ENCODE measurements around the gene FAAP100.
"Not testable (repeated sequence)": the region's sequence is repeated elsewhere in the genome, so short reads cannot be mapped to it uniquely, and the experiment has no call there.

FAAP100 gene

GRCh38 chr17:81537343-81537855 is 14.8 kb downstream of the FAAP100 start:
- DNase-seq: no peak

- DNase-seq: no peak
These were observed 15.6 kb downstream of the FAAP100 start for GRCh38 chr17:81536299-81537290.

GRCh38 chr17:81535480-81536298 is 16.5 kb downstream of the FAAP100 start:
- no peak for DNase-seq

- DNase-seq: no peak
These were observed 17.2 kb downstream of the FAAP100 start for GRCh38 chr17:81535007-81535328.

GRCh38 chr17:81534157-81535006 is 17.8 kb downstream of the FAAP100 start:
- no peak for DNase-seq

- DNase-seq: no peak
These were observed 18.6 kb downstream of the FAAP100 start for GRCh38 chr17:81533339-81534141.

GRCh38 chr17:81532490-81533287 is 19.5 kb downstream of the FAAP100 start:
- no peak for DNase-seq

GRCh38 chr17:81531998-81532404 is 20.2 kb downstream of the FAAP100 start:
- DNase-seq: not testable (repeated sequence)

- DNase-seq: not testable (repeated sequence)
These were observed 21.1 kb downstream of the FAAP100 start for GRCh38 chr17:81531013-81531412.

GRCh38 chr17:81529437-81529803 is 22.7 kb downstream of the FAAP100 start:
- no peak for DNase-seq

- no peak for DNase-seq
These were observed 23.3 kb downstream of the FAAP100 start for GRCh38 chr17:81528651-81529436.

GRCh38 chr17:81528384-81528650 is 23.8 kb downstream of the FAAP100 start:
- no peak for DNase-seq

GRCh38 chr17:81527591-81528383 is 24.4 kb downstream of the FAAP100 start, which contains the start of gene FSCN2:
Gene FSCN2, plus strand, starts transcription at chr17:81528377. Its CDS starts 155 bp downstream, at chr17:81528532.
- no peak for DNase-seq

- DNase-seq: no peak
These were observed 25.2 kb downstream of the FAAP100 start for GRCh38 chr17:81526662-81527571.

- DNase-seq: no peak
These were observed 27.3 kb downstream of the FAAP100 start for GRCh38 chr17:81524865-81525159.

- no peak for DNase-seq
These were observed 27.9 kb downstream of the FAAP100 start for GRCh38 chr17:81524039-81524864.

- DNase-seq: peak; percentile 80
These were observed 28.6 kb downstream of the FAAP100 start for GRCh38 chr17:81523402-81524038.
